Measurements from ENCODE around the gene DOCK11. TPM values are rescaled to one million over a fixed set of nuclear protein-coding genes. Genes with fewer than 3 reads are reported as not detected.
"Not testable (repeated sequence)": the region's sequence is repeated elsewhere in the genome, so short reads cannot be mapped to it uniquely, and the experiment has no call there.

The DOCK11 gene
- total RNA-seq, 6 experiments from 2014 or later = 1.1 to 4.4 (median 3.2) TPM

- H3K4me1 ChIP-seq = no peaks in the 10 kb centered on the region
- WGBS (ENCODE audit: insufficient coverage, low coverage, low lambda C conversion rate, missing lambda C conversion rate) = 58% methylated on average over 1 of the region's 1 CpG
- no peaks in the 10 kb centered on the region for H3K36me3 ChIP-seq
- no peak overlapping the region for H3K27ac ChIP-seq
- H3K27me3 ChIP-seq = no peaks in the 10 kb centered on the region
- no peaks in the 10 kb centered on the region for H3K9me3 ChIP-seq
- TF ChIP-seq POLR2A (IDR thresholded peaks at IDR 0.05) (no peak), CTCF (IDR thresholded peaks at IDR 0.05) (no peak)
- intact Hi-C loops (cut with DNase I) = no loop called here
- DNase-seq = no peak
- no peak for ATAC-seq
- no peak overlapping the region for H3K4me3 ChIP-seq
Observed at GRCh38 chrX:118480172-118480571, 15.4 kb upstream of the DOCK11 start.

DNA sequence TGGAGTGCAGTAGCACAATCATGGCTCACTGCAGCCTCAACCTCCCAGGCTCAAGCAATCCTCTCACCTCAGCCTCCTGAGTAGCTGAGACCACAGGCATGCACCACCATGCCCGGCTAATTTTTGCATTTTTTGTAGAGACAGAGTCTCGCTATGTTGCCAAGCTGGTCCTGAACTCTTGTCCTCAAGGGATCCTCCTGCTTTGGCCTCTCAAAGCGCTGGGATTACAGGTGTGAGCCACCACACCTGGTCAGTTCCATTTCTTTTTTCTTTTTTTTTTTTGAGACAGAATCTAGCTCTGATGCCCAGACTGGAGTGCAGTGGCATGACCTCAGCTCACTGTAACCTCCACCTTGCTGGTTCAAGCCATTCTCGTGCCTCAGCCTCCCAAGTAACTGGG is 13.2 kb upstream of the DOCK11 start:
- H3K4me1 ChIP-seq; ATAC-seq; H3K27ac ChIP-seq; H3K36me3 ChIP-seq; intact Hi-C loops (cut with DNase I); H3K9me3 ChIP-seq; H3K4me3 ChIP-seq; H3K27me3 ChIP-seq; DNase-seq: not testable (repeated sequence)
- WGBS (ENCODE audit: insufficient coverage, low coverage, low lambda C conversion rate, missing lambda C conversion rate) = 68% methylated on average over 4 of the region's 4 CpGs

- no peak for ATAC-seq
- H3K9me3 ChIP-seq = no peaks in the 10 kb centered on the region
- TF ChIP-seq POLR2A (IDR thresholded peaks at IDR 0.05) = no peak
- no peak for TF ChIP-seq CTCF (IDR thresholded peaks at IDR 0.05)
- 46% methylated on average over 6 of the region's 9 CpGs for WGBS (ENCODE audit: insufficient coverage, low coverage, low lambda C conversion rate, missing lambda C conversion rate)
- no peak overlapping the region for H3K4me3 ChIP-seq
- H3K27ac ChIP-seq = no peak overlapping the region
- no peaks in the 10 kb centered on the region for H3K4me1 ChIP-seq
- no peaks in the 10 kb centered on the region for H3K36me3 ChIP-seq
- no peaks in the 10 kb centered on the region for H3K27me3 ChIP-seq
- intact Hi-C loops (cut with DNase I) = no loop called here
- no peak for DNase-seq
Observed at GRCh38 chrX:118484216-118484903, 11.3 kb upstream of the DOCK11 start.

DNA sequence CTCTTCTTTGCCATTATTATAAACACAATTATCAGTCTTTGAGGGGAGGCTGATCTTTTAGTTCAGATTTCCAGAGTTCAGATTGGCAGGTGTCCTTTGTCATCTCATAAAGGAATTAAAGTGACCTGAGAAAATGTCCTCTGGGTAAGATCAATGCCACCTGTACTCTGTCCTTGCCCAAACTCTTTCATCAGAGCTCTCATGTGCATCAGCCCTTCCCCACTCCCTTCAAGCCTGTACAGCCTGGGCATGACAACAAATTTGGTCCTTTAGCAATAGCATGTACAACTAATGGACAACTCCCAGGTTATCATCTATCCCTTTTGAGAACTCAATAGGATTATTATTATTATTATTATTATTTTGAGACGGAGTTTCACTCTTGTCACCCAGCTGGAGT is 8.9 kb upstream of the DOCK11 start:
- H3K27ac ChIP-seq; H3K4me3 ChIP-seq; H3K9me3 ChIP-seq; H3K36me3 ChIP-seq; H3K4me1 ChIP-seq; intact Hi-C loops (cut with DNase I); H3K27me3 ChIP-seq; DNase-seq: not testable (repeated sequence)
- peak in 2 of 4 donors; percentile 52 to 63 for ATAC-seq
- 55% methylated on average over 1 of the region's 1 CpG for WGBS (ENCODE audit: insufficient coverage, low coverage, low lambda C conversion rate, missing lambda C conversion rate)

- H3K27ac ChIP-seq = no peak overlapping the region
- TF ChIP-seq CTCF (IDR thresholded peaks at IDR 0.05) = no peak
- TF ChIP-seq POLR2A (IDR thresholded peaks at IDR 0.05) = no peak
- H3K27me3 ChIP-seq = no peaks in the 10 kb centered on the region
- ATAC-seq = no peak
- 53% methylated on average over 3 of the region's 3 CpGs for WGBS (ENCODE audit: insufficient coverage, low coverage, low lambda C conversion rate, missing lambda C conversion rate)
- H3K9me3 ChIP-seq = no peaks in the 10 kb centered on the region
- H3K36me3 ChIP-seq = no peaks in the 10 kb centered on the region
- H3K4me3 ChIP-seq = no peak overlapping the region
- DNase-seq = no peak
- intact Hi-C loops (cut with DNase I) = no loop called here
- peaks cover 0 to 3% (median 0%) of the 10 kb centered on the region in 4 donors for H3K4me1 ChIP-seq
Observed at GRCh38 chrX:118493016-118493415, 2.6 kb upstream of the DOCK11 start.
